Body of pancreas (tissue), 4 donors: Measurements from ENCODE around the gene TSR1.

Experiments
- POLR2A ChIP-seq, 3 donors: fragments of 450-650 bp; IDR thresholded peaks; one replicate each; pipeline ENCODE4 v1.6.1; 2016; ENCODE audit warnings: antibody characterized with exemption in 3 of 3, mild to moderate bottlenecking in 2 of 3
- TF ChIP-seq, protein P1 (sequence below), 7 experiments: fragments of 450-650 bp in 4 of 7; fragments of 200-600 bp in 3 of 7; sonication (generic) in 3 of 7; IDR thresholded peaks; one replicate each; pipeline ENCODE4 v1.5.1; 2016 to 2019; ENCODE audit warnings: antibody characterized with exemption in 7 of 7

GRCh38 chr17:2384439-2385127, 48.3 kb upstream of the TSR1 start:
- TF ChIP-seq, protein P1, sequence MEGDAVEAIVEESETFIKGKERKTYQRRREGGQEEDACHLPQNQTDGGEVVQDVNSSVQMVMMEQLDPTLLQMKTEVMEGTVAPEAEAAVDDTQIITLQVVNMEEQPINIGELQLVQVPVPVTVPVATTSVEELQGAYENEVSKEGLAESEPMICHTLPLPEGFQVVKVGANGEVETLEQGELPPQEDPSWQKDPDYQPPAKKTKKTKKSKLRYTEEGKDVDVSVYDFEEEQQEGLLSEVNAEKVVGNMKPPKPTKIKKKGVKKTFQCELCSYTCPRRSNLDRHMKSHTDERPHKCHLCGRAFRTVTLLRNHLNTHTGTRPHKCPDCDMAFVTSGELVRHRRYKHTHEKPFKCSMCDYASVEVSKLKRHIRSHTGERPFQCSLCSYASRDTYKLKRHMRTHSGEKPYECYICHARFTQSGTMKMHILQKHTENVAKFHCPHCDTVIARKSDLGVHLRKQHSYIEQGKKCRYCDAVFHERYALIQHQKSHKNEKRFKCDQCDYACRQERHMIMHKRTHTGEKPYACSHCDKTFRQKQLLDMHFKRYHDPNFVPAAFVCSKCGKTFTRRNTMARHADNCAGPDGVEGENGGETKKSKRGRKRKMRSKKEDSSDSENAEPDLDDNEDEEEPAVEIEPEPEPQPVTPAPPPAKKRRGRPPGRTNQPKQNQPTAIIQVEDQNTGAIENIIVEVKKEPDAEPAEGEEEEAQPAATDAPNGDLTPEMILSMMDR (IDR thresholded peaks at IDR 0.05), result no peak
- TF ChIP-seq POLR2A (IDR thresholded peaks at IDR 0.05), result no peak
